MCF 10A (cell line): Measurements from ENCODE around the gene CTBP1. TPM values are rescaled to one million over a fixed set of nuclear protein-coding genes. Genes with fewer than 3 reads are reported as not detected.

Experiments
- BruUV-seq: library from RNA; stranded (reverse); fragments of 400-500 nt; replicated peaks from 2 replicates; lab custom pipeline; 2021; lab: Mats Ljungman, UMichigan
- CTCF ChIA-PET: fragments of 300-600 bp; sonication (Branson Sonifier 250); formaldehyde crosslinking; extraction: SDS; loops from one replicate; lab custom pipeline; 2021; ENCODE audit warnings: antibody characterized with exemption, inconsistent platforms; lab: Yijun Ruan, JAX
- POLR2A ChIA-PET: fragments of 300-600, 350-650 bp; sonication (Branson Sonifier 250); formaldehyde crosslinking; extraction: SDS; loops from one replicate; lab custom pipeline; 2020; ENCODE audit warnings: antibody characterized with exemption, inconsistent platforms; lab: Yijun Ruan, JAX
- DNase-seq: peaks from one replicate; pipeline ENCODE4 v3.0.0-alpha.2; 2018; ENCODE audit not compliant: unreplicated experiment
- H3K27ac Mint-ChIP-seq: one replicate; pipeline ENCODE4 v1.8.0; 2022; ENCODE audit warnings: mild to moderate bottlenecking, low read depth, mixed read lengths; ENCODE audit not compliant: unreplicated experiment
- H3K27me3 Mint-ChIP-seq: one replicate; pipeline ENCODE4 v1.8.0; 2022; ENCODE audit warnings: mixed read lengths; ENCODE audit not compliant: insufficient read depth, unreplicated experiment
- H3K36me3 Mint-ChIP-seq: one replicate; pipeline ENCODE4 v1.8.0; 2022; ENCODE audit warnings: mild to moderate bottlenecking, moderate library complexity, mixed read lengths; ENCODE audit not compliant: insufficient read depth, unreplicated experiment
- H3K4me1 Mint-ChIP-seq: one replicate; pipeline ENCODE4 v1.8.0; 2022; ENCODE audit warnings: mixed read lengths; ENCODE audit not compliant: insufficient read depth, unreplicated experiment
- H3K4me3 Mint-ChIP-seq: one replicate; pipeline ENCODE4 v1.8.0; 2022; ENCODE audit warnings: mild to moderate bottlenecking, moderate library complexity, mixed read lengths; ENCODE audit not compliant: unreplicated experiment
- H3K9me3 Mint-ChIP-seq: one replicate; pipeline ENCODE4 v1.8.0; 2022; ENCODE audit warnings: mixed read lengths; ENCODE audit not compliant: unreplicated experiment
- intact Hi-C: fragments of 100-400 bp; cut with micrococcal nuclease; formaldehyde crosslinking; loops from 2 replicates; pipeline ENCODE4 v1.14.1; 2022
- total RNA-seq: library from RNA; stranded (reverse); gene quantifications from 2 replicates; pipeline ENCODE4 v1.2.3, GENCODE V29; 2022
- TF ChIP-seq, protein P1 (sequence below): fragments of 200-600 bp; IDR thresholded peaks from one replicate; pipeline ENCODE4 v1.8.0; 2022; ENCODE audit warnings: antibody characterized with exemption, mild to moderate bottlenecking; ENCODE audit not compliant: unreplicated experiment

Gene CTBP1
- total RNA-seq, 1 experiment from 2014 or later, result 152 TPM

GRCh38 chr4:1240721-1241465, 8.0 kb downstream of the CTBP1 start:
- no TSS peak for BruUV-seq
- TF ChIP-seq, protein P1, sequence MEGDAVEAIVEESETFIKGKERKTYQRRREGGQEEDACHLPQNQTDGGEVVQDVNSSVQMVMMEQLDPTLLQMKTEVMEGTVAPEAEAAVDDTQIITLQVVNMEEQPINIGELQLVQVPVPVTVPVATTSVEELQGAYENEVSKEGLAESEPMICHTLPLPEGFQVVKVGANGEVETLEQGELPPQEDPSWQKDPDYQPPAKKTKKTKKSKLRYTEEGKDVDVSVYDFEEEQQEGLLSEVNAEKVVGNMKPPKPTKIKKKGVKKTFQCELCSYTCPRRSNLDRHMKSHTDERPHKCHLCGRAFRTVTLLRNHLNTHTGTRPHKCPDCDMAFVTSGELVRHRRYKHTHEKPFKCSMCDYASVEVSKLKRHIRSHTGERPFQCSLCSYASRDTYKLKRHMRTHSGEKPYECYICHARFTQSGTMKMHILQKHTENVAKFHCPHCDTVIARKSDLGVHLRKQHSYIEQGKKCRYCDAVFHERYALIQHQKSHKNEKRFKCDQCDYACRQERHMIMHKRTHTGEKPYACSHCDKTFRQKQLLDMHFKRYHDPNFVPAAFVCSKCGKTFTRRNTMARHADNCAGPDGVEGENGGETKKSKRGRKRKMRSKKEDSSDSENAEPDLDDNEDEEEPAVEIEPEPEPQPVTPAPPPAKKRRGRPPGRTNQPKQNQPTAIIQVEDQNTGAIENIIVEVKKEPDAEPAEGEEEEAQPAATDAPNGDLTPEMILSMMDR, result no peak
- Mint-ChIP-seq H3K36me3 (peaks cover 54% of the 10 kb centered on the region), H3K9me3 (no peaks in the 10 kb centered on the region), H3K27ac (no peak overlapping the region), H3K27me3 (no peaks in the 10 kb centered on the region), H3K4me3 (no peak overlapping the region), H3K4me1 (no peaks in the 10 kb centered on the region)
- CTCF ChIA-PET, result no interaction called here
- intact Hi-C loops, result no loop called here
- DNase-seq, result no peak
- POLR2A ChIA-PET, result no interaction called here

DNA sequence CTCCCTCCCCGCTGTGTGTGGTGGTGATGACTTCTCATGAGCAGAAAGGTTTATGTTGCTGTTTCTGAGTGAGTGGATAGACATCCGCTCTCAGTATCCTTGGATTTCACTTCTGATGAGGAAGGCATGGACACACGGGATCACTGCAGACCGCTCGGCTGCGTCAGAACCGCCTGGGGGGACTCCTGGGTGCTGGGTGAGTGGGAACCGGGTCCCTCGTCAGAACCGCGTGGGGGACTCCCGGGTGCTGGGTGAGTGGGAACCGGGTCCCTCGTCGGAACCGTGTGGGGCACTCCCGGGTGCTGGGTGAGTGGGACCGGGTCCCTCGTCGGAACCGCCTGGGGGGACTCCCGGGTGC, 9.0 kb downstream of the CTBP1 start:
- Mint-ChIP-seq H3K36me3 (peaks cover 52% of the 10 kb centered on the region), H3K27me3 (no peaks in the 10 kb centered on the region), H3K4me3 (no peak overlapping the region), H3K9me3 (no peaks in the 10 kb centered on the region), H3K27ac (no peak overlapping the region), H3K4me1 (no peaks in the 10 kb centered on the region)
- CTCF ChIA-PET, result no interaction called here
- TF ChIP-seq, protein P1, result no peak
- BruUV-seq, result no TSS peak
- DNase-seq, result no peak
- intact Hi-C loops, result no loop called here
- POLR2A ChIA-PET, result no interaction called here

DNA sequence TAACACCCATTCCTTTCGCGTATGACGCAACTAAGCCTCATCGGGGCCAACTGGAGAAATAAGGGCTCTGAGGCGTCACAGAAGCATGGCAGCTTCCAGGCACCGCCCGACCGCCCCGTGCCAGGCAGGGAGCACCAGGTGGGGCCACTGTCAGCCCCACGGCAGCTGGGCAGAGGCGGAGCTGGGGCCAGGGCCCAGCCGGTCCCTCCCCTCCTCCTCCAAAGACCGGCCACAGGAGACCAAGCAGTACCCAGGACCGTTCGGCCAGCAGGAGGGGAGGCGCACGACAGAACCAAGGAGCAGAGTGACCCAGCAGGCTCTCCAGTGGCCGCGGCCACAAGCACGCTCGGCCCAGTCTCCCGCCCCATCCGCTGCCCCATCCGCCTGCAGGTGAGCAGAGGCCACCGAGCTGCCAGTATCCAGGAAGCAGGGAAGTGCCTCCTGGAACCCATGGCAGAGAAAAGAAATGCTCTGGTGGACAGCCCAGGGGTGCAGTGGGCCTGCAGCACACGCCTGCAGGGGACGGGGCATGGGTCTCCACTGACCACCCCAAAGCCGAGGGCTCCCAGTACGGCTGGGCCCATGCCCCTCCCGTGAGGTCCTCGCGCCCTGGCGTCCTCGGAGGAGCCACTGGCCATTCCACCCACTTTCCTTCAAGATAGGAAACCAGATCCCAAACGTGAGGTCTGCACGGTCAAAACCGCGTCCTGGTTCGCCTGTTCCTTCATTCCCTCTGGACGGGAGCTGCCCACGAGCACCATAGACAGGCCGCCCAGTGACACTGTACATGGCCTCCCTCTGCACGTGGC, 9.6 kb downstream of the CTBP1 start:
- Mint-ChIP-seq H3K27ac (no peak overlapping the region), H3K4me1 (no peaks in the 10 kb centered on the region), H3K27me3 (no peaks in the 10 kb centered on the region), H3K9me3 (no peaks in the 10 kb centered on the region), H3K36me3 (peaks cover 58% of the 10 kb centered on the region), H3K4me3 (no peak overlapping the region)
- intact Hi-C loops, result no loop called here
- ChIA-PET CTCF (no interaction called here), POLR2A (no interaction called here)
- no TSS peak for BruUV-seq
- TF ChIP-seq, protein P1, result no peak
- no peak for DNase-seq

GRCh38 chr4:1238676-1239000, 10.3 kb downstream of the CTBP1 start:
- CTCF ChIA-PET, result no interaction called here
- Mint-ChIP-seq H3K27me3 (no peaks in the 10 kb centered on the region), H3K9me3 (no peaks in the 10 kb centered on the region), H3K27ac (no peak overlapping the region), H3K4me3 (no peak overlapping the region), H3K36me3 (peaks cover 65% of the 10 kb centered on the region), H3K4me1 (no peaks in the 10 kb centered on the region)
- BruUV-seq, result no TSS peak
- POLR2A ChIA-PET, result no interaction called here
- intact Hi-C loops, result no loop called here
- no peak for DNase-seq
- TF ChIP-seq, protein P1, result no peak
